Fibroblast of gingiva (primary cell): ENCODE results near the gene SLC25A21.

Experiments used
- DNase-seq: peaks from one replicate; pipeline ENCODE4 v3.0.0-alpha.2; 2011; ENCODE audit warnings: low read depth

SLC25A21 gene

DNA sequence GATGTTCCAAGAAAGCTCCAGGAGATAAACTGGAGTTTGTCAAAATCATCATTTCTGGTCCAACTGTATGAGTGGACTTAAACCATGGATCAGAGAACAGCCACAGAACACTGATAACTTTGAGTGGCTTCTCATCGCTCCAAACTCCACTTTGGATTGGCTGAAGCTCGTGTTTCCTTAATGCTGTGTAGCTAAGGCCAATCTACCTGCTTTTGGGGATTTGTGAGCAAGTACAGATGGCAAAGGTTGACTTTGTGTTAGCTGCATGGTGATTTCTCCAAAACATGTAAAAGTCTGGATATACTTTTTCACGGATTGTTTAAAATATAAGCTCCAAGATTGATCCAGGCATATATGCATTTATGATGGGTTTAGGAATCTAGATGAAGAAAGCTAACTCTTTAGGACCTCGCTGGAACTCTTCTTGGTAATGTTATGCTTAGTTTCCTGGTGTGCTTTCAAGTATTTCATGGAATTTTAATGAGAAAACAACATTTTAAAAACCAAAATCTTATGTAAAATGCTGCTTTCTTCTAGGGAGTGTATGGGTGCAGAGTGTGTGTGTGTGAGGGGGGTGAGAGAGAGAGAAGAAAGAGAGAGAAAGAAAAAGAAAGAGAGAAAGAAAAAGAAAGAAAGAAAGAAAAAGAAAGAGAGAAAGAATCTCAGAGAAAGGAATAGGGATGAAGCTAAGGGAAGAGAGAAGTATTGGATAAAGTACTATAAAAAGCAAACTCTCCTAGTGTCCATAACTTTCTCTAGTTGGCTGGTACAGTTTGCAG, 522.3 kb downstream of the SLC25A21 start:
- no peak for DNase-seq

GRCh38 chr14:36647824-36648753, 524.3 kb downstream of the SLC25A21 start:
- peak; percentile 54 for DNase-seq

DNA sequence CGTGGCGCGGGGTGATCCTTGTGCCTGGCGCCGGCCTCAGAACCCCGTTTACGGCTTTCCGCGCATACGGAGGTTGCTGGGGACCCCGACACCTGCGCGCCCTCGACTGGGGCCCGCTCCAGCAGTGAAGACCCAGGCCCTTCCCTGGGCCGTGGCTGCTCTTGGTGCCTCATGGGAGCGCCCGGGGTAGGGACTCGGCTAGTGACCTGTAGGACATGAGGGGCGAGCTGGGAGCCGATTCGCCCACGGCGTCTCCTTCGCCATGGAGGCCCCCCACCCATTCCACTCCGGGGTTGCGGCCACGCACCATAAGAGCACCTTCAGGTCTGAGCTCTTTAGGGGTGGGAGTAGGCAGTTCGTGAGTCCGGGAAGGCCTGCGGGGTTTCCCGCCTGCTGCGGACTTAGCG, 525.0 kb downstream of the SLC25A21 start:
- no peak for DNase-seq

DNA sequence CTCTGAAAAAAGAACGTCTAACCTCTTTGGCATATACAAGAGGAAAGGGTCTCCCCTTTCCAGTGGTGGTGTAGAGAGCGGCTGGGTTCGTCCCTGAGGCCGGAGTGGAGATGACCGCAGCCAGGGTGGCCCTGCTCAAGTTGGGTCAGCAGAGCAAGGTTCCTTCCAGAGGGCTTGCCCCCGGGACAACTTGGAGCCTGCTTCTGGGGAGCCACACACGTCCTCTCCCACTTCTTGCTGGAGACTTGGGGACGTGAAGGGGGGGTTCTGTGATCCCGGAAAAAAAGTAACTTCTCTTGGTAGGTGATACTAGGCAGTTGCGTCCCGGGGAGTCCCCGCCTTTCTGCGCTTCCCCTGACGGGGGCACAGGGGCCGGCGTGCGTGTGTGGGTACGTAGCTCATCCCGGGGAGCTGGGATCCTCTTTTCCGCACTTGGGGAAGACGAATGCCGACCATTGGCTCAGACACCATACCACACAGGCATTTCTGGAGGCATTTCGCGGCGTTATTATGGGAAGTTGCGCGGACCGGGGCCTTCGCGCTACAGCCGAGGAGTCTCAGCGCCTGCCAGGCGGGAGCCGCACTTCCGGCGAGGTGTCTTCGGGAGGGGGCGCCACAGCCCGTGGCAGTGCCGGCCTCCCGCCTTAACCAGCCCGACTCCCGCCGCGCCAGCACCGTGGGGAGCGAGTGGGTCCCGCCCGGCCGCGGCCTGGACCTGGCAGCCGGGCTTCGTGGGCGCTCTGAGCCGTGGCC, 525.6 kb downstream of the SLC25A21 start:
- no peak for DNase-seq

DNA sequence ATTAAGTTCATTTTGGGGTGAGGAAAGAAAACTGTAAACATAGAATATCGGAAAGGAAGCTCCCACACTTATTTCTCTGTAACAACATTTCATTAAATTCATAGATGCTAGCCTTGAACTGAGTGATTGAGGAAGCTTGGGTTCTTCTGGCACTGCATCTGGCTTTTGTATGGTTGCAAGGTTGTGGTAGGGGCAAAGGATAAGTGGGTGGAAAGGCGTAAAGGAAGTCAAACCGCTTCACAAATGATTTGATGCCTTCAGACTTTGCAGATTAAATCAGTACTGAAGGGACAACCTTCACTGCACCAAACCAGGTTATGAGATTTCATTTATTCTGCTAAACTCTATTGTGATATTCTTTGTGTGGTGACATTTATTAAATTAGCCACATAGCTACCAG, 538.8 kb downstream of the SLC25A21 start:
- DNase-seq = no peak
